CD4-positive, alpha-beta T cell treated with Interleukin-12 subunit alpha and Interleukin-12 subunit beta, for 1 hour (primary cell): ENCODE data around the gene GM2A.
"Not testable (repeated sequence)": the region's sequence is repeated elsewhere in the genome, so short reads cannot be mapped to it uniquely, and the experiment has no call there.

Source experiments
- DNase-seq: peaks from one replicate; pipeline ENCODE4 v3.0.0-alpha.2; 2020

Gene GM2A

GRCh38 chr5:151295138-151295537 is 42.2 kb downstream of the GM2A start:
- no peak for DNase-seq

DNA sequence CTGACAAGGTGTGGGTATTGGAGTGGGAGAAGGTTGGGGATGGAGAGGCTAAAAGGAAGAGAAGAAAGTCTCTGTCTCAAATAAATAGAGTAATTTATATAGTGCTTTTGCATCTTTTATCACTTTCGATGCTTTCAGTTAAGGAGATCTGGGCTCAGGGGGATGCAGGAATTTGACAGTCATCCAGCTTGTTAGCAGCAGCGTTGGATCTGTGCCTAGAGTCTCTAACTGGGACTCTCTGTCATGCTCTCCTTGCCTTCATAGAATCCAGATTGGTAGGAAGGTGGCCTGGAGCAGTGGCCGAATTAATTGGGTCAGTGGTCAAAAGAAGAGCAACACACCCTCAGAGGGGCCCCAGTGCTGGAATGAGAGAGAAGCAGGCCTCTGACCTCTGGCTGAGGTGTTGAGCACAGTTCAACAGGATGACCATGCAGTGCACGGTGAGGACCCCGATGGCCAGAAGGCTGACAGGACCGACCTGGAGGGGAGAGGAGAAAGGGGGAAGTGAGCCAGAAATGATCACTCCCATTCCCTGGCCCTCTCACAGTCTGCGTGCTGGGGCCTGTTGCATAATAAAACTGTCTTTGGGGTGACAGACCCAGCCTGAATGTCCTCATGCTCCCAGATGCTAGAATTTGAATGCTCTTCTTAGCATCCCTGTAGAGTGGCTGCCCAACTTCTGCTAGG is 42.9 kb downstream of the GM2A start:
- no peak for DNase-seq

DNA sequence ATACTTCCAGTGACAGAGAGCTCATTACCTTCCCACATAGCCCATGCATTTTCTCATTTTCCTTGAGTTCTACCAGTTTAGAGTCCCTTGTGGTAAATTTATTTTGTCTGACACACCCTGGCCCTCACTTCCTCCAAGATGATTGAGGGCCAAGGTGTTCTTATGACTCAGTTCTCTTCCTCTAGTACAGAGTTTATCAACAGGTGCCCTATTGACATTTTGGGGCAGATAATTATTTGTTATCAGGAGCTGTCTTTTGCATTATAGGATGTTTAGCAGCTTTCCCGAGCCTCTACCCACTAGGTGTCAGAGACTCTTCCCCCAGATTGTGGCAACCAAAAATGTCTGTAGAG is 43.5 kb downstream of the GM2A start:
- no peak for DNase-seq

DNA sequence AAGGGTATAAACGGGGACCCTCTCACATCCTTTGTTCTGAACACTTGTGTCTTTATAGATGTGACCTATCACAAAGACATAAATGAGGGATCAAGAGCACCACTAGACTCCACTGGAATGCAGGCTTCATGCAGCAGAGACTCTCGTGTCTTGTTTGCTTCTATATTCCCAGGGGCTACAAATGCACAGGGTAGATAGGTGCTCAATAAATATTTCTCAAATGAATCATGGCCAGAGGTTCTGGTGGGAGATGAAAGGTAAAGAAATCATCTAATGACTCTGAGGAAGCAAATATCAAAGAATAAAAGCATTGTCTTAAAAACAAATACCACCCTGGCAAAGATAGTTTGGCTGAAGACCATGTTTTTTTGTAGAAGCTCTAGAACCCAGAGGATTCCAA is 44.0 kb downstream of the GM2A start:
- DNase-seq, result no peak

- DNase-seq, result no peak
Measured at GRCh38 chr5:151298063-151298855, 45.3 kb downstream of the GM2A start.

- DNase-seq, result no peak
Measured at GRCh38 chr5:151303666-151304065, 50.7 kb downstream of the GM2A start, which contains the start of gene SLC36A3. Gene SLC36A3 (minus strand): TSS chr5:151303766. CDS start chr5:151303354, 412 bp downstream.

DNA sequence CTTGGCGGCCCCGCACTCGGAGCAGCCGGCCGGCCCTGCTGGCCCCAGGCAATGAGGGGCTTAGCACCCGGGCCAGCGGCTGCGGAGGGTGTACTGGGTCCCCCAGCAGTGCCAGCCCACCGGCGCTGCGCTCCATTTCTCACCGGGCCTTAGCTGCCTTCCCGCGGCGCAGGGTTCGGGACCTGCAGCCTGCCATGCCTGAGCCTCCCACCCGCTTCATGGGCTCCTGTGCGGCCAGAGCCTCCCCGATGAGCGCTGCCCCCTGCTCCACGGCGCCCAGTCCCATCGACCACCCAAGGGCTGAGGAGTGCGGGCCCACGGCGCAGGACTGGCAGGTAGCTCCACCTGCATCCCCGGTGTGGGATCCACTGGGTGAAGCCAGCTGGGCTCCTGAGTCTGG is 56.3 kb downstream of the GM2A start:
- not testable (repeated sequence) for DNase-seq

- DNase-seq, result not testable (repeated sequence)
Measured at GRCh38 chr5:151309821-151310220, 56.8 kb downstream of the GM2A start.

DNA sequence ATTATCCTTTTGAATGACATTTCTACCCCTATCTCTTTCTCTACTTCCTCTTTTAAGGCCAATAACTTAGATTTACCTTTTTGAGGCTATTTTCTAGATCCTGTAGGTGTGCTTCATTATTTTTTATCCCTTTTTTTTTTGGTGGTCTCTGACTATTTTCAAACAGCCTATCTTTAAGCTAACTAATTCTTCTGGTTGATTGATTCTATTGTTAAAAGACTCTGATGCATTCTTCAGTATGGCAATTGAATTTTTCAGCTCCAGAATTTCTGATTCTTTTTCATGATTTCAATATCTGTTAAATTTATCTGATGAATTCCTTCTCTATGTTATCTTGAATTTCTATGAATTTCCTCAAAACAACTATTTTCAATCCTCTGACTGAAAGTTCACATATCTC is 57.9 kb downstream of the GM2A start:
- DNase-seq, result no peak

DNA sequence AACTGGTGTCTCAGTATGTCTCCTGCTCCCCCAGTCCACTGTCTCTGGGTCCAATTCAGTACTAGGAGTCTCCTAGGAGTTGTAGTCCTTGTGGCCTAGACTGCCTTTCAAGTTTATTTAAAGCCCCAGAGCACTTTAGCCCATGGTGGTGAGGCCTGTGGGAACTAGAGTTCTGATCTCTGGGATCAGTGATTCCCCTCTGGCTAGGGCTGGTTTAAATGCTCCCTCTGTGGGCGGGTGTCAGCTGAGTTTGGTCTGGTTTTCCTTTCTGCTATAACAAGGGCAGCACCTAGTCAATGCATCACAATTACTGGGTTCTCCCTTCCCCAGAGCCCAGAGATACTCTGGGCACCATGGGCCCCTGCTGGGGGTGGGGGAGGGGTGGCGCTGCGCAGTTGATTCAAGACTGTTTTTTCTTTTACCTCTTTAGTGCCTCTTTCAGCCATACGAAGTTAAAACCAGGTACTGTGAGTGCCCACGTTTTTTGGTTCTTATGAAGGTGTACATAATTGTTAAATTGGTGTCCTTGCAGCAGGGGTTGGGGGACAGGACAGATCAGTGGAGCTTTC is 59.9 kb downstream of the GM2A start:
- no peak for DNase-seq

GRCh38 chr5:151313357-151313756 is 60.4 kb downstream of the GM2A start:
- no peak for DNase-seq

- DNase-seq, result peak; percentile 41
Measured at GRCh38 chr5:151315998-151316597, 63.1 kb downstream of the GM2A start.

- DNase-seq, result no peak
Measured at GRCh38 chr5:151317871-151318270, 64.9 kb downstream of the GM2A start.

DNA sequence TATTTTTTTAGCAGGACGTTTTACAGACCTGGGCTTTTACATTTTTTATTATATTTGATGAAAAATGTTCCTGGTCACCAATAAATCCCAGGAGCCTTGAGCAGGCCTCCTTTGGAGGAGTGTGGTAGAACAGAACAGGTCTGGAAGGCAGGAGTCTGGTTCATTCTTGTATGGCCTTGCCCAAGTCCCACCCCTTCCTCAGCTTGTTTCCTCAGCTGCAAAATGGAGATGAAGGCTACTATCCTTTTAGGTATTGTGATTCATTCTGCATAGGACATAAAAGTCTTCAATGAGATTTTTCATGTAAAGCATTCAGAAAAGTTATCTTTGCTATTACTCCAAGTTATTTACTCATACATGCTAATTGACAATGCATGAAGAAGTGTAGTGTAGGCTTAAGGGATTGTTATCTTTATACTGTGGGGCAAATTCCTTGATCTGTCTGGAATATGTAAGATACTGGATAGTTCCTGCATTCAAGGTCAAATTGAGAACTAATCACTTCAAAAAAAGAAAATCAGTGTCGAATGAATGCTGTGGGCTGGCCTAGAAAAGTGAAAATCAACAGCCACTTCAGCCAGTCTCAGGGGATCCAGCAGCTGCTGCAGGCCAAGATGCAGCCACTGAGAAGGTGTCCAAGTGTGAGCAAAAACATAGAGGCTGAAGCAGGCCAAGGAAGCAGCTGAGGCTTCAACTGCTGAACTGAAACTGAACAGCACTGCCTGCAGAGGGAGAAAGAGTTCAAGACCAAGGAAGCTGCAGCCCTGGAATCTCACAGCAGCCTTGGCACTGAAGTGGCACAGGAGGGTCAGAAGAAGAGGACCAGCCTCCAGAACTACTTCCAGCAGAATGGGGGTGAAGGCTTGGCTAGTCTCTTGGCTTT is 66.1 kb downstream of the GM2A start:
- no peak for DNase-seq
